Activated CD4-positive, CD25-positive, alpha-beta regulatory T cell (primary cell): ENCODE measurements around the gene RNF25.

ENCODE experiments used
- DNase-seq, 4 experiments: peaks; one replicate each; lab custom pipeline; 2025; lab: John Stamatoyannopoulos, UW

The RNF25 gene

GRCh38 chr2:218680061-218680460, 8.3 kb upstream of the RNF25 start:
- DNase-seq = no peak

GRCh38 chr2:218679119-218679518, 7.3 kb upstream of the RNF25 start:
- no peak for DNase-seq

GRCh38 chr2:218671097-218671653, 627 bp downstream of the RNF25 start:
- no peak for DNase-seq

GRCh38 chr2:218664653-218665052, 7.1 kb downstream of the RNF25 start:
- no peak for DNase-seq

GRCh38 chr2:218663901-218664300, 7.9 kb downstream of the RNF25 start:
- DNase-seq = no peak

GRCh38 chr2:218662827-218663226, 9.0 kb downstream of the RNF25 start:
- DNase-seq = no peak

- DNase-seq = no peak
Observed at GRCh38 chr2:218662377-218662776, 9.4 kb downstream of the RNF25 start.

GRCh38 chr2:218659988-218660358, 11.8 kb downstream of the RNF25 start:
- DNase-seq = no peak

GRCh38 chr2:218659258-218659987, 12.4 kb downstream of the RNF25 start, which contains the start of the genes BCS1L and ZNF142:
Gene BCS1L, plus strand, starts transcription at chr2:218659683. Its CDS starts 1,305 bp downstream, at chr2:218660988.
Gene ZNF142, minus strand, starts transcription at chr2:218659623. Its CDS starts 3,194 bp downstream, at chr2:218656429.
- DNase-seq = peak; percentile 83 to 91 (median 86)

- DNase-seq = peak in 1 of 4 experiments; percentile 17
Observed at GRCh38 chr2:218658671-218659257, 13.0 kb downstream of the RNF25 start.

GRCh38 chr2:218655751-218656150, 16.1 kb downstream of the RNF25 start:
- no peak for DNase-seq

GRCh38 chr2:218648787-218649100, 23.1 kb downstream of the RNF25 start:
- DNase-seq = no peak

GRCh38 chr2:218648088-218648786, 23.6 kb downstream of the RNF25 start:
- DNase-seq = peak in 1 of 4 experiments; percentile 10

GRCh38 chr2:218645126-218645525, 26.7 kb downstream of the RNF25 start:
- no peak for DNase-seq

GRCh38 chr2:218644721-218645120, 27.1 kb downstream of the RNF25 start:
- no peak for DNase-seq

- DNase-seq = no peak
Observed at GRCh38 chr2:218643751-218644310, 28.0 kb downstream of the RNF25 start.

GRCh38 chr2:218642786-218643185, 29.0 kb downstream of the RNF25 start:
- DNase-seq = no peak

- DNase-seq = no peak
Observed at GRCh38 chr2:218642121-218642656, 29.6 kb downstream of the RNF25 start.

- no peak for DNase-seq
Observed at GRCh38 chr2:218638372-218638771, 33.4 kb downstream of the RNF25 start.

- DNase-seq = no peak
Observed at GRCh38 chr2:218635719-218636118, 36.1 kb downstream of the RNF25 start.

- no peak for DNase-seq
Observed at GRCh38 chr2:218631837-218632236, 40.0 kb downstream of the RNF25 start.

GRCh38 chr2:218627939-218628338, 43.9 kb downstream of the RNF25 start:
- no peak for DNase-seq
